GM18873 (cell line): ENCODE data around the gene WDR5B.
"Not testable (repeated sequence)": the region's sequence is repeated elsewhere in the genome, so short reads cannot be mapped to it uniquely, and the experiment has no call there.

Experiments used
- ATAC-seq: cut with Tn5 transposase; IDR thresholded peaks from one replicate; pipeline ENCODE4 v1.9.1; 2021; ENCODE audit warnings: mild to moderate bottlenecking, moderate library complexity, moderate number of reproducible peaks; ENCODE audit not compliant: unreplicated experiment, low FRiP score

WDR5B gene

GRCh38 chr3:122377975-122378374, 37.9 kb downstream of the WDR5B start:
- ATAC-seq: no peak

GRCh38 chr3:122374034-122374433, 41.8 kb downstream of the WDR5B start:
- no peak for ATAC-seq

- no peak for ATAC-seq
These were observed 49.5 kb downstream of the WDR5B start for GRCh38 chr3:122366379-122366749.

- ATAC-seq: not testable (repeated sequence)
These were observed 50.1 kb downstream of the WDR5B start for GRCh38 chr3:122365582-122366378.

GRCh38 chr3:122365073-122365472, 50.8 kb downstream of the WDR5B start:
- no peak for ATAC-seq

- no peak for ATAC-seq
These were observed 51.4 kb downstream of the WDR5B start for GRCh38 chr3:122364490-122364889.
